GM21723 (cell line): Measurements from ENCODE around the gene LIG3.
"Not testable (repeated sequence)": the region's sequence is repeated elsewhere in the genome, so short reads cannot be mapped to it uniquely, and the experiment has no call there.

Experiments used
- ATAC-seq: cut with Tn5 transposase; IDR thresholded peaks from one replicate; pipeline ENCODE4 v1.9.1; 2021; ENCODE audit warnings: mild to moderate bottlenecking, moderate library complexity; ENCODE audit not compliant: unreplicated experiment

Gene LIG3

DNA sequence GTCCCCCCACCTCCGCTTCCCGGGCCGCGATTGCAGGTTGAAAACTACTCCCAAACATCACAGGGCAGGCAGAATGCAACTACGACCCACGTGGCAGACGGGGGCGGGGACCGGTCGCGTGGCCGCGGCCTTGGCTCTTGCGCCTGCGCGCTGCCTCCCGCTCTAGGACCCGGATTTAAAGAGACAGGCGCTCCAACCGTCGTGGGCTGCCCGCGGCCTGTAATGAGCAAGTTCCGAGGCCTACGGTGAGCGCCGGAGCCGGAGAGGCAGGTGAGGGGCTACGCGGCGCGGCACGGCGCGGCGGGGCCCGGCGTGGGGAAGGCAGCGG lies at the start of gene LIG3:
Gene LIG3 (plus strand): TSS at position 160 of the 328 bp plus-strand sequence. CDS start 2,494 bp downstream, outside the sequence.
- ATAC-seq, result peak; percentile 78

DNA sequence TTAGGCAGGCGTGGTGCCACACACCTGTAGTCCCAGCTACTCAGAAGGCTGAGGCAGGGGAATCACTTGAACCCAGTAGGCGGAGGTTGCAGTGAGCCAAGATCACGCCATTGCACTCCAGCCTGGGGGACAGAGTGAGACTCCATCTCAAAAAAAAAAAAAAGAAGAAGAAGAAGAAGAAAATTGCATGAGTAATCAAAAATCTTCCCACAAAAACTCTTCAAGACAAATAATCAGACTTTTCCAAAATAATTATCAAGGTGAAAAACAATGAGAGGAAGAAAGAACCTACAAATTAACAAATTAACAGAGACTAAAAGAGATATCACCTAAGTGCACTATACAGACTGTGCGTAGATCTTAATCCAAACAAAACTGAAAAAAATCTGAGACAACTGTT lies 29.5 kb upstream of the LIG3 start:
- not testable (repeated sequence) for ATAC-seq

DNA sequence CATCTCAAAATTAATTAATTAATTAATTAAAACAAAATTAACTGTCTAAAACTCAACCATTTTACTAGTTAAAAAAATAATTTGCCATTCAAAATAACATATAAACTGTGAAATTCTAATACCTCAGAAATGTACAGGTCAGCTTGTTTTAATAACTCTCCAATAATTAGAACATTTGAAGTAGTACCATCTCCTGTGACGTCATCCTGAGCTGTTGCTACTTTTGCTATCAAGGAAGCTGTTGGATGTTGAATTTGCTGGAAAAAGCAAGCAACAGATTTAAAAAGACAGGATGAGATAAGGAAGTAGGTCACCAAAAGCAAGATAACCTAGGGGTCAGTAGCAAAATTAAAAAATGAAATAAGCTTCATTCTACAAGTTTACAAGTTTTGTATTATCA lies 21.9 kb upstream of the LIG3 start:
- ATAC-seq, result no peak

DNA sequence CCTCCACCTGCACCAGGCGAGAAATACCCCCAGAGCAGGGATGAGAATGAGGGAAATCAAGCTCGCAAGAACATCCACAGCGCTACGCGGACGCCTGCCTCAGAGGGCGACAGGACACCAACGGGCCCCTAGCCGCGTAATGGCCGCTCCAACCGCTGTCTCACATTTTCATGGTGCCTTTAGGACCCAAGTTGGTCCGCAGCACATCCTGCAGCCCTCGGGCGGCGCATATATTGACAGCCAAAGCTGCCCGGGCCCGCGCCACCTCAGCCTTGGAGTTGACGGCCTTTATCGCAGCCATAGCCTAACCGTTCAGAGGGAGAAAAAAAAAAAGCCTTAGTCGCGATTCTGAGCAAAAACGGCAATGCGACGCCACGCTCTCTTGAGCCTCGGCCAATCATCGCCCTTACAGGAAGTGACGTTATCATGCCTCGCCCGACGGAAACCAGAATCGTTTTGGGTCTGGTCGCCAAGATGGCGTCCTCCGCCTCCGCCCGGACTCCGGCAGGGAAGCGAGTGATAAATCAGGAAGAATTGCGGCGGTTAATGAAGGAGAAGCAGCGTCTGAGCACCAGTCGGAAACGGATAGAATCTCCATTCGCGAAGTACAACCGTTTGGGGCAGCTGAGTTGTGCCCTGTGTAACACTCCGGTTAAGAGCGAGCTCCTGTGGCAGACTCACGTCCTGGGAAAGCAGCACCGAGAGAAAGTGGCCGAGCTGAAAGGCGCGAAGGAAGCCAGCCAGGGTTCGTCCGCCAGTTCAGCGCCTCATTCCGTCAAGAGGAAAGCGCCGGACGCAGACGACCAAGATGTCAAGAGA lies 19.0 kb upstream of the LIG3 start, which contains the start of the genes CCT6B and ZNF830:
Gene CCT6B (minus strand): TSS at position 368 of the 819 bp plus-strand sequence. CDS start 67 bp downstream, at position 301.
Gene ZNF830 (plus strand): TSS at position 448 of the 819 bp plus-strand sequence. CDS start 27 bp downstream, at position 475.
- peak; percentile 89 for ATAC-seq

DNA sequence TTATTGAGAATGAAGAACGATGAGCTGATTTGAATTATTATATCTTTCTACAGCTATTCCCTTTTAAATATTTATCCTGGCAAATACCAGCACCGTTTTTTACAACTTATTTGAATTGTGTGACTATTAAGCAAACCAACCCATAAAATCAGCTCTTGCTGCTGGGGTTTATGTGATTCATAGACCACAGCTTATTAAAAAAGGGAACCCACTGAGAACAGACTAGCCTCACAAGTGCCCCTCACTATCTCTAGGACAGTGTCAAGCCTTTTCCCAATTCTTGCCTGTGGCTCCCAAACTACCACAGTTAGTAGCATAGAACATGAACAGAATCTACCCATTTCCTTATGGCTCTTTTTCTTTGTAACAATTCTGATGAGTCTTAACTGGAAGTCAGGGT lies 6.1 kb upstream of the LIG3 start:
- ATAC-seq, result no peak

DNA sequence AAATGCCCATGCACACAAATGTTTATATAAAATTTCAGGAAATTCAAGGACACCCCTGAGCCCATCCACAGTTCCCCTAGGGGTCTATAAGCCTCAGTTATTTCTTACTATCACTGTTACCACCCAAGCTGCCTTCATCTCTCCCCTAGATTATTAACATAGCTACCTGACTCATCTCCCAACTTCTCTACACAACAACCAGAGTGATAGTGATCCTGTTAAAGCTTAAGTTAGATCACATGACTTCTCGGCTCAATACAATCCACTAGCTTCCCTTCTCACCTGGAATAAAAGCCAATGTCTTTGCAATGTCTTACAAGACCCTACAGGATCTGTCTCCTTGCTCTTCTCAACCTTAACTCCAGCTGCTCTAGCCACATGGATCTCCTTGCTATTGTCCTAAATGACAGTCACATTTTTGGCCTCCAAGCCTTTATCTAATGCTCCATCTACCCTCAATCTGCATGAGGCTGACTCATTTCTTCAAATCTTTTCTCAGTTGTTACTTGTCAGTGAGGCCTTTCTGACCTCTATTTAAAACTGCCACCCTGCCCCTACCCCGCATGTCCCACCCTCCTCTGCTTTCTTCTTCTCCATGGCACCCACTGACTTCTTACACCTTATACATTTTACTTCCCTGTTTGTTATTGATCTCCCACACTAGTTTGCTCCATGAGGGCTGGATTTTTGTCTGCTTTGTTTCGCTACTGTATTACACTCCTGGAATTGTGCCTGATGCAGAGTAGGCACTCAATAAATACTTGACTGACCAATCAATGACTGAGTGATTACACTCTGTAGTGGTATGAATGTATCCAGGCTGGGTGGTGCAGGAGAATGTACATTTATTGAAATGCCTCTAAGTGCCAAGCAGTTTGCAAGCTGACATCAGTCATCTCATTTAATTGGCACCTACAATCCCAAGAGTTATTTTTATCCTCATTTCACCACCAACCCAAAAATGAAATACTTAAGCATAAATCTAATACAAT lies 5.2 kb upstream of the LIG3 start:
- ATAC-seq, result no peak

DNA sequence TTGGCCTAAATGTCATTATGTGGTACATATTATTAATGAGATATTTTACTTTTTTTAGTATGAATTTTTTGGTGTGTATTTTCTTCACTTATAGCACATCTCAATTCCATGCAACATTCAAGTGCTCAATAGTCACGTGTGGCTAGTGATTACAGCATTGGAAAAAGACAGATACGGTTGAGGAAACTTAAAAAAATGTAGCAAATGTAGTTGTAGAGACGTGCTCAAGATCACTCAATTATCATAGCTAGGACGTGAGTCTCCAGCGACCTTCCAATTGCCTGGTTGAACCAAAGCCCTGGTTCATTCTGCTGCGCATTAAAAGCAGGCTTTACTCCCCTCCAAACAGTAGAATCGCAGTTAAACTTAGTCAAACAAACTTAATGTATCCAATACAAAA lies 1.2 kb upstream of the LIG3 start:
- no peak for ATAC-seq

DNA sequence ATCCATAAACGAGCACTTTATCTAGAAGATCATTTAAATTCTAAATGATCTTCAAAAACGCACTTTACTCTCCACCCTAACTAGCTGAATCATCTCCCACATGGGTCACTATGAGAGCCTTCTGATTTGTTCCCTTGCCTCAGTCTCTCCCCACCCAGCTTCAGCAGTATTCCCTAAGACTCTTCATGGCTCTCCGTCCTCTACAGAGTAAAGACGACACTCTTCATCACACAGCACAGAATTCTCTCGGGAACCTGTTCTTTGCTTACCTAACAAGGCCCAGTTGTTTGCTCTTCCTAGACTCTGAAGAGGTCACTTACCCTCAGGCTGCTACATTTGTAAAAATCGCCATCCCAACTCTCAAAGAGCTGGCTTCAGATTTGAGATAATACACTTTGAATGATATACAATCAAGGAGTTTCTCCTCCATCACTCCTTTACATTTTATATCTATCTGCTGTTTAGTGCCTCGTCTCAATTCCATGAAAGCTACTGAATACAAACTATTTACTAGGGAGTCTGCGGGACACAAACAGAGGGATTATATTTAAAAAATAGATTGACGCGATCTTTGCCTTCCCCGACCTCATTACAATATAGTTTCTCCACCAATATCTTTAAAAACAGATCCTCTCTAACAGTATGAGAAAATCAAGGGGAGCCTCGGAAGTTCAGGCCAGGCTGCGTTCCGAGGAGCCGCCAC lies 511 bp upstream of the LIG3 start:
- no peak for ATAC-seq

DNA sequence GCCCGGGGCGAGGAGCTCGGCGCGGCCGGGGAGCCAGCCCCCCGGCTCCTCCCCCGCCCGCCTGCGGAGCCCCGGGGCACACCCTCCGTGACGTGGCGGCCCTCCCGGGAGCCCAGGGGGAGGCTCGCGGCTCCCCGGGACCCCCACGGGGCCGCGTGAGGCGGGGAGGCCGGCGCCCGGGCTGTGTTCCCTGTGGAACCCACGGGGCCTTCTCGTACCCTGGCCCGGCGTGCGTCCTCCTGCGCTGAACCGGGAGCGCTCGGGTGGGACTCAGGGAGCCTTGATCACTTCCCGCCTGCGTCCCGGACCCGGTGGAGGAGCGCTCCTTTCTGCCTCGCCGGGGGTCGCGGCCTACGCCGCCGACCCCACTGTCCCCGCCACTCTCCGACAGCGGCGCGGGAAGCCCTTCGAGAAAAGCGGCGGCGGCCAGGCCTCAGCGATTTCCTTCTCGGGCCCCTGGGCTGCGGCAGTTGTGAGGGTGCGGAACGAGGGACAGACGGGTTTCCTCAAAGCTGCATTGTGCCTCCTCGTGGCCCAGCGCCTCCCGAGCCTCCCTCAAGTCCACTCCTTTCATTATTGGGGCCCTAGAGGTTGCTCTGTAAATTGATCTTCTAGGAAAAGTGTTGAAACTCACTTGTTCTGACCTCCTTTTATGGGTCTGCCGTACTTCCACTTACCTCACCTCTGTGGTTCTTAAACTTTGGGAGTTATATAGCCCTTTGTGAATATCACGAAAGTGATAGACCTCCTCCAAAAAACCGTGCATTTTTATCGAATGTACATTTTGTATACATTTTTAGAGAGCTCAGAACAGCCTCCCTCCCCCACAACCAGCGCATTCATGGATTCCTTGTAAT lies 597 bp downstream of the LIG3 start:
- ATAC-seq, result peak; percentile 85

DNA sequence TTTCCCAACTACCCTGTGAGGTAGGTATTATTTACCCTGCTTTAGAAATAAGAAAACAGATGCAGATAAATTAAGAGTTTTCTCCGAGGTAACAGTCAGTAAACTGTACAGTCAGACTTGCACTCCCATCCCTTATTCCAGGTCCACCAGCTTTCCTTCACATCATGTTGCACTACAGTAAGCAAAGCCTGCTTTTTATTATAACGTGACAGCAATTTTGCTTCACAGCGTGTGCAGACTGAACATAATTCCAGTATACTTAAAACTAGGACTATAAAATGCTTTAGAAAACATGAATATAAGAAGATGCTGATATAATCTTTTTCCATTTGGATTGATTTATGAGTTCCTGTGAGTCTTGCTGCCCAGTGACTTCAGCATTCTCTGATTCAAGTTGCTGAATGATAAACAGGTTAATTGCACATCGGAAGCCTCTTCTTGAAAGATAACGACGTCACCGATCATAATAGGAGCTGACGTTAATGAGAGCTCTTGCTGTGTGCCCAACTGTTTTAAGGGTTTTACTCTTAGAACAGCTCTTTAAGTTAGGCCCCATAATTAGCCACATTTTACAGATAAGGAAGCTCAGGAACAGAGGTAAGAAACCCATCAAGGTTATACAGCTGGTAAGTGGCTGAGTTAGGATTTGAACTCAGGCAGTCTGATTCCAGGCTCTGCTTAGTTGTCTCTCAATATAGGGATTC lies 1.4 kb downstream of the LIG3 start:
- ATAC-seq, result no peak

DNA sequence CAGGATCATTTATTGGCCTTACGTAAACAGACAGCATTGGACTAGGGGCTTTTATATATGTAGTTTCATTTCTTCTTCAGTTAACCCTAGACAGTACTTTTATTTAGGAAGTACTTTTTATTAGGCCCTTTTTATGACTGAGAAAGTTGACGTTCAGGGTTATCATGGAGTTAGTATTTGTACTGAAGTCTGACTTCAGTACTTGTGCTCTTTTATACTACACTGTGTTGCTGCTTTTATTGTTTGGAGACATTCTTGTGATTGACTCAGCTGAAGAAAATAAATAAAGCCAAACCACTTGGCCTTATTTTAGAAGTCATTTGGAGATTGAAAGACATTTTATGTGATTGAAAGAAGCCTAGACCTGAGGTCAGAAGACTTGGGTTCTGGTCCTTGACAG lies 6.9 kb downstream of the LIG3 start:
- ATAC-seq, result no peak

DNA sequence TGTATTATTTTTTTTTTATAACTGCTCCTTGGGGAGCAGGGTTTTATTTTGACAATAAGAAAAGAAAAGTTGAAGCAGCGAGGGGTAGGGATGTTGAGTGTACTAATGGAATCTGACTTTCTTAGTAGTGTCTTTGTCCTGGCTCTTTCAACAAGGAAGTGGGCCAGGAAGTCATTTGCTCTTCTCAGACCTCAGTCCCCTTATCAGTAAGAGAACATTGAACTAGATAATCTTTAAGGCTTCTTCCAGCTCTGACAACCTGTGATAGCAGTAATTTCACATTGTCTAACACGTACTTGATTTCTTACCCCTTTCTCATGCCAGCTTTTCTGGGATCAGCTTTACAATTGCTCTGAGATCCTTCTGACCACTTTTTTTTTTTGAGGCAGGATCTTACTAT lies 8.3 kb downstream of the LIG3 start:
- ATAC-seq, result no peak

DNA sequence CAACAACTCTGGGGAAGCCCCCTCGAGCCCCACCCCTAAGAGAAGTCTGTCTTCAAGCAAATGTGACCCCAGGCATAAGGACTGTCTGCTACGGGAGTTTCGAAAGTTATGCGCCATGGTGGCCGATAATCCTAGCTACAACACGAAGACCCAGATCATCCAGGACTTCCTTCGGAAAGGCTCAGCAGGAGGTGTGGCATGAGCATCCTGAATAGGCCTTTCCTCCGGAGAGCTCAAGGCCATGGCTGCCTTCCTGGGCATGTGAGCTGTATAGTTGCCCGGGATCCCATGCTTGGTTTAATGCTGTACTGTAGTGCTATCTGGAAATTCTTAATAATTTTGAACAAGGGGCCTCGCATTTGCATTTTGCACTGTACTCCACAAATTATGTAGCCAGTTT lies 9.2 kb downstream of the LIG3 start:
- ATAC-seq, result no peak

DNA sequence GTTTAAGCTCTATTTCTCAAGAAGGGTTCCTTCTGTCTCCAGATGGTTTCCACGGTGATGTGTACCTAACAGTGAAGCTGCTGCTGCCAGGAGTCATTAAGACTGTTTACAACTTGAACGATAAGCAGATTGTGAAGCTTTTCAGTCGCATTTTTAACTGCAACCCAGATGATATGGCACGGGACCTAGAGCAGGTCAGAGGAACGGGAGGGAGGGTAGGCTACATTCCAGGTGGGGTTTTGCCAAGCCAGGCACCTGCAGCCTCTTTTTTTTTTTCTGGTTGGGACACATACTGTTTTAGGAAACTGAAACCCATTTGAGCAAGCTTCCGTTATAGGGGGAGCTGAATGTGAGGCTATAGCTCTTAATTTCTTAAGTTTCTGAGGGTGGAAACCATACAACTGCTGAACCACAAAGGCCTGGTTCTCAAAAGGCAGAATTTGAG lies 10.6 kb downstream of the LIG3 start:
- no peak for ATAC-seq

DNA sequence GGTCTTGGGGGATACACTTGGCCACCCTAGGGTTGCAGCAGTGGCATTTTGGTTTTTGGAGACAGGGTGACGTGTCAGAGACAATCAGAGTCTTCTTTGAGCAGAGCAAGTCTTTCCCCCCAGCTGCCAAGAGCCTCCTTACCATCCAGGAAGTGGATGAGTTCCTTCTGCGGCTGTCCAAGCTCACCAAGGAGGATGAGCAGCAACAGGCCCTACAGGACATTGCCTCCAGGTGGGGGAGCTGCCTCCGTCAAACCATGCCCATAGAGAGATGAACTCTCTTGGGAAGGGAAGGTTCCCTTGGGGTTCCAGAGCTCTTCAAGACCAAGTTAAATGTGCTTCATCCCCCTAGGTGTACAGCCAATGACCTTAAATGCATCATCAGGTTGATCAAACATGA lies 11.3 kb downstream of the LIG3 start:
- ATAC-seq, result no peak

DNA sequence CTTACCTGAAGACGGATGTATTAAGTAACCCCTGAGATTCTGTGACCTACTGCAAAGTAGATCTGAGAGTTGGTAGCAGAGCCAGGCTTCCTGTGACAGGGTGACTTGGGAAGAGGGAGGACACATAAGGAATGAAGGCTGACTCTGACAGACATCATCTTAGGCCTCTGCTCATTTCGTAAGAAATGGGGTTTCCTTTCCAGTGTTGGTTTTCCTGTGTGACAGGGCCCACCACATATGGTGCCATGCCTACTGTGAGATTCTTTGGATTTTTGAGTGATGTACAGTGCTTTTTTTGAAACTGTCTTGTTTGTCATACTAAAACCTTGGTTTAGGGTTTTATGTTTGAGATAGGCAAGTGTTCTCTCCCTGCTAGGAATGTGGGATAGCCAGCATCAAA lies 12.7 kb downstream of the LIG3 start:
- ATAC-seq, result no peak

DNA sequence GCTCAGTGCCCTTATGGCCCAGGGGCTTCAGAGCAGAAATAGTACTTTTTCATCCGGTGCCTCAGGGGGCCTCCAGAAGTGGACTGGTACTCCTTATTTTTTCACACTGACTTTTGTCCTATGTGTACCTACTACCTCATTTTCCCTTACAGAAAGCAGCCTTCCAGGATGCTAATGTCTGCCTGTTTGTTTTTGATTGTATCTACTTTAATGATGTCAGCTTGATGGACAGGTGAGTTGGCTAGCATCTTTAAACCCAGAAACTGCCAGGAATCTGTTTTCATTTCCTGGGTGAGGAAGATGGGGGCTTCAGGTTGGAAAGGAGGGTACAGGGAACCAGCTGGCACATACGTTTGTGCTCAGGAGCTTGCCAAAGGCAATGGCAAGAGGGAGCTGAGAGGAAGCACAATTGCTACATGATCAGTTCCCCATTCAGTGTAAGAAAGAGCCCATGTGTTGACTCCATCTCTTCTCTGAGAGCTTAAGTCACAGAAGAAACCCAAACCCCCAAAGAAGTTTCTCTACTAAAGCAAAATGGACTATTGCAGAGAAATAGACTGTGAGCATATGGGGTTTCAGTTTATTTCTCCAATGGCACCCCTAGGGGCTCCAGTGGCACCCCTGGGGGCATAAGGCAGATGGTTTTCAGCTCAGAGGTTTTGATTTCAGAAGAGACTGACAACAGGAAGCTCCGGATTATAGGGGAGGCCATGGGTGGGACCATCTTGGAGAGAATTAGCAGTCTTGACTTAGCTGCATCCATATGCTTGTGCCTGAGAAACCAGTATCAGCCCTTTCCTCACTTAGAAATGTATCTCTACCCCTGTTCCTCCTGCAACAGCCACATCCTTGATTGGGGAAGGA lies 16.3 kb downstream of the LIG3 start:
- ATAC-seq, result no peak

DNA sequence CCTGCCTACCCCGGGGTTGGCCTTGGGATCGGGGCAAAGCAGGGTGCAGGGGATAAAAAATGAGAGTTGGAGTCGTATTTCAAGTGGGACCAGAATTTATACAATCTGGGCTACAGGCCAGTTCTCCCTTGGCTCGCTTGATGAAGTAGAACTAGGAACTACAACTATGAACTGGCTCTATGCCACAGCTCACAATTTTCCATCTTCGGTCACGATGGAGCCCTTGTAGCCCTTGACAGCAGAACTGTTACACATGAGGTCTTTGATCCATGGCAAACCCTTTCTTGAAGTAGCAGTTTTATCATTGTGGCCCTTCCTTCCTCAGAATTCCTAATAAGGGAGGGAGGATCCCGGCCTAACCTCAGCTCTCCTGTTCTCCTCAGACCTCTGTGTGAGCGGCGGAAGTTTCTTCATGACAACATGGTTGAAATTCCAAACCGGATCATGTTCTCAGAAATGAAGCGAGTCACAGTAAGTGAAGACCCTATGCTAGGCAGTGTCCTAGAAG lies 17.1 kb downstream of the LIG3 start:
- ATAC-seq, result no peak
